BJ (cell line): ENCODE measurements around the gene ST6GALNAC6. TPM values are rescaled to one million over a fixed set of nuclear protein-coding genes. Genes with fewer than 3 reads are reported as not detected.

Experiments
- CTCF ChIA-PET: fragments of 350-600 bp; formaldehyde crosslinking; extraction: SDS; loops from one replicate; lab custom pipeline; 2021; ENCODE audit warnings: antibody characterized with exemption, inconsistent platforms; lab: Yijun Ruan, JAX
- POLR2A ChIA-PET: fragments of 300-600 bp; sonication (Branson Sonifier 250); formaldehyde crosslinking; extraction: SDS; loops from one replicate; lab custom pipeline; 2021; ENCODE audit warnings: antibody characterized with exemption; lab: Charles Lee
- DNase-seq: peaks from one replicate; pipeline ENCODE4 v3.0.0-alpha.2; 2011; ENCODE audit warnings: low read depth
- H3K27me3 ChIP-seq: 2 replicates; pipeline ENCODE4 v1.6.0; 2011; ENCODE audit warnings: low read length; ENCODE audit not compliant: control insufficient read depth, insufficient read depth
- H3K36me3 ChIP-seq: 2 replicates; pipeline ENCODE4 v1.5.1; 2011; ENCODE audit warnings: low read length; ENCODE audit not compliant: control insufficient read depth, insufficient read depth
- H3K4me3 ChIP-seq: 2 replicates; pipeline ENCODE4 v1.5.1; 2011; ENCODE audit warnings: low read depth, mild to moderate bottlenecking, control low read depth, low read length
- polyA plus RNA-seq: library from polyadenylated mRNA; depleted of rRNA; stranded (reverse); fragments of >200 nt; gene quantifications from 2 replicates; pipeline ENCODE4 v1.2.3, GENCODE V29; 2011
- TF ChIP-seq, protein P1 (sequence below): IDR thresholded peaks from 2 replicates; pipeline ENCODE4 v1.5.1; 2011; ENCODE audit warnings: low read depth, mild to moderate bottlenecking, control low read depth, inconsistent platforms, low read length, moderate library complexity; ENCODE audit not compliant: insufficient read depth

Gene ST6GALNAC6
- polyA plus RNA-seq, 1 experiment = 78.3 TPM

DNA sequence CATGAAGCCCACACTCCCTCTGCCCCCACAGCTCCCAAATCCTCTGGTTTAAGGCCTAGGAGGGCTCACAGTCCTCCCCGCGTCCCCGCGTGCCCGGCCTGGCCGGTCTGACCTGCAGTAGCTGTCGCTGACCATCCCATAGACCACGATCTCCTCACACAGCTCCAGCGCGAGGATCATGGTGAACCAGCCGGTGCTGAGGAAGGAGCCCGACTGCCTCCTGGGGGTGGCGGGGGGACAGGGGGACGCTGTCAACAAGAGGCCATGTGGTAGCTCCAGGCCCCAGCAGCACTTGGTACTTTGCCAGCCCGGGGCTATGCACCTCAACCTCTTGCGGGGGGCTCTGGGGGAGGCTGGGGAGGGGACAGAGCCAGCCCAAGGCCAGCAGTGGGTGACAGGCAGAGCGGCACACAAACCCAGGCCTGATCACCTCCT, 10.5 kb upstream of the ST6GALNAC6 start:
- no peak overlapping the region for H3K4me3 ChIP-seq
- TF ChIP-seq, protein P1, sequence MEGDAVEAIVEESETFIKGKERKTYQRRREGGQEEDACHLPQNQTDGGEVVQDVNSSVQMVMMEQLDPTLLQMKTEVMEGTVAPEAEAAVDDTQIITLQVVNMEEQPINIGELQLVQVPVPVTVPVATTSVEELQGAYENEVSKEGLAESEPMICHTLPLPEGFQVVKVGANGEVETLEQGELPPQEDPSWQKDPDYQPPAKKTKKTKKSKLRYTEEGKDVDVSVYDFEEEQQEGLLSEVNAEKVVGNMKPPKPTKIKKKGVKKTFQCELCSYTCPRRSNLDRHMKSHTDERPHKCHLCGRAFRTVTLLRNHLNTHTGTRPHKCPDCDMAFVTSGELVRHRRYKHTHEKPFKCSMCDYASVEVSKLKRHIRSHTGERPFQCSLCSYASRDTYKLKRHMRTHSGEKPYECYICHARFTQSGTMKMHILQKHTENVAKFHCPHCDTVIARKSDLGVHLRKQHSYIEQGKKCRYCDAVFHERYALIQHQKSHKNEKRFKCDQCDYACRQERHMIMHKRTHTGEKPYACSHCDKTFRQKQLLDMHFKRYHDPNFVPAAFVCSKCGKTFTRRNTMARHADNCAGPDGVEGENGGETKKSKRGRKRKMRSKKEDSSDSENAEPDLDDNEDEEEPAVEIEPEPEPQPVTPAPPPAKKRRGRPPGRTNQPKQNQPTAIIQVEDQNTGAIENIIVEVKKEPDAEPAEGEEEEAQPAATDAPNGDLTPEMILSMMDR = no peak
- peaks cover 14% of the 10 kb centered on the region for H3K36me3 ChIP-seq
- no peaks in the 10 kb centered on the region for H3K27me3 ChIP-seq
- no peak for DNase-seq
- ChIA-PET CTCF (interaction anchor here (0.7 to 2.0 kb wide), 7 partner anchors 11 to 323 kb away, joined by 3 to 4 read pairs (median 3); partner anchors contain the start of genes CDK9, ST6GALNAC6 and TOR2A), POLR2A (no interaction called here)

DNA sequence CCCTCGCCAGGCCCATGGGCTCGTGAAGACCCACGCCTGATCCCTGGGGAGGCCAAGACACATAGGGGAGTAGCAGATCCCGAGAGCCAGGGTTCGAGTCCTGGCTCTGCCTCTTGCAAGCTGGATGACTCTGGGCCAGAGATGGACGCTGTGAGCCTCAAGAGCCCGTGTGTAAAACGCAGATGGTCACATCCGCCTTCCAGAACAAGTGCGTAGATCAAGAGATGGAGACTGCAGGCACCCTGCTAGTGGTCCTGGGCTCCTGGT, 9.2 kb upstream of the ST6GALNAC6 start:
- Histone ChIP-seq H3K27me3 (no peaks in the 10 kb centered on the region), H3K4me3 (no peak overlapping the region), H3K36me3 (peaks cover 13% of the 10 kb centered on the region)
- TF ChIP-seq, protein P1 = no peak
- ChIA-PET POLR2A (no interaction called here), CTCF (no interaction called here)
- no peak for DNase-seq

DNA sequence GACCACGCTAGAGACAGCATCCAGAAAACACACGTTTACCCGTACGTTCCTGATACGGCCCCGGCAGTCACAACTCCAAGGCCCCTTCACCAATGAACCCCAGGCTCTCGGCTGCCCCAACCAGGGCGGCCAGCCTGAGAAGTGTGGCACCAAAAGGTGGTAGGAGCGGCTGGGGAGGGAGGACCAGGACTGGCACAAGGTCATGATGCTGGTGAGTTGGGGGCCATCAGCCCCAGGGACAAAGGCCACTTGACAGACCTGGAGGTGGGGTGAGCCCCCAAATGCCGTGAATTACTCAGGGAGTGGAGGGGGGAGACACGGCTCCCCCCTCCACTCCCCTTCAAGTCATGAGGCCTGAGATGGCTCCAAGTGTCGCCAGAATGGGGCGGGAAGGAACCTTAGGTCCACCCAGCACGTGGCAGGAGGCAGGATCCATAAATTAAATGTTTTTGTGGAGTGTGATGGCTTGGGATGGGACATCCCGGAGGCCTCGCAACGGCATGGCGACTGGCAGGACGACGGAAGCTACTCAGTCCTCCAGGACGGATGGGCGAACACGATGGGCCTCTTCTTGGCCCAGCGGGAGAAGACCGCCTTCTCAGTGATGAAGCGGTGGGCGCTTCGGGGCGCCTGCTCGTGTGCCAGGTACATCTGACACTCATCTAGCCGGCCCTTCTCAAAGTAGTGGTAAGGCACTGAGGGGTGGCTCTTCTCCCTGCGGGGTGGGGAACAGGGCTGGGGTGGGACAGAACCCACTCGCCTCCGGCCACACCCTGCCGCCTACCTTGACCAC, 8.7 kb upstream of the ST6GALNAC6 start:
- TF ChIP-seq, protein P1 = no peak
- POLR2A ChIA-PET = no interaction called here

DNA sequence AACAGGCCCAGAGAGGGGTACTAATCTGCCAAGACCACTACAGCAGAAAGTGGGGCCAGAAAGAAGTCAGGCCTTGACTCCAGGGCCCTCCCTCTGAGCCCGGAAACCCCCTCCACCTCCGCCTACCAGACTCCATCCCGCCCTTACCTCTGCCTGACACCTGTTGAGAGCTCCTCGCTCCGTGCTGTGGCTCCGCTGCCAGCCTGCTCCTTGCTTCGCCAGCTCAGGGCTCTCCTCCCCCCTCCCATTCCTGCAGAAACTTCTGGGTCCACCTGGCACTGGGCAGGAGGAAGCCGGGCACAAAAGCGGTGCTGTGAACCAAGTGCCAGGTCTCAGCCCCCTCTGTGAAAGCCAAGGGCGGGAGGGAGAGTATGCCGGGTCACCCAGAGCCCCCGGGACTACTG, 6.4 kb upstream of the ST6GALNAC6 start:
- TF ChIP-seq, protein P1 = no peak
- POLR2A ChIA-PET = no interaction called here
- CTCF ChIA-PET = no interaction called here

More for the DNA sequence above, 8.7 kb upstream of the ST6GALNAC6 start:
- Histone ChIP-seq H3K36me3 (peaks cover 13% of the 10 kb centered on the region), H3K4me3 (no peak overlapping the region), H3K27me3 (no peaks in the 10 kb centered on the region)
- CTCF ChIA-PET = no interaction called here
- DNase-seq = no peak

DNA sequence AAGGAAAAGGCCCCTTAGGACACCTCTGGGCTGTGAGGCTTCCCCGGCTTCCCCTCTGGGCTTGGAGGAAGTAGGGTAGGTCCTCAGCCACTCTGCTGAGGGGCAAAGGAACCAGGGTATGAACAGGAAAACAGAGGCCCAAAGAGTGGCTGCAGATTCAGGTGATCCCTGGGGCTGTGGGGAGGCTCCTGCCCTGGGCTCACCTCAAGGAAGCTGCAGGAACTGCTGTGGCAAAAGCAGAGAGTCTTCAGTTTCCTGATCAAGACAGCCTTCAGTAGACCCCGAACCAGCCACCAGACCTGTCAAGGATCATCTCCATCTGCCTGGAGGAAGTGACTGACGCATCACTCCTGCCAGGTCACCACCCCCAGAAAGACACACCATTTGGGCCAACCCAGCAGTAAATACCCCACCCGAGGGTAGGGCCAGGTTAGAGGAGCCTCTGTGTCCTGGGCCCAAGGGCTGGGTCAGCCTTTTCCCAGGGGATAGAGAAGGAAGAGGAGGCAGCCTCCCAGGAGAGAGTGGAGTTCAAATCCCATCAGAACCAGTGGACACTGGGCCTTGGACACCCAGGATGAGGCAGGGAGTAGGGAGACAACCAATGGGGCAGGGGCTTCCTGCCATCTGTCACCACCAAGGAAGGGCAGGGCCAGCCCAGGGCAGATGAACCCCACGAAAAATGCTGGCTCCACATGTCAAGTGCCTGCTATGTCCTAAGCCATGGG, 5.8 kb upstream of the ST6GALNAC6 start:
- DNase-seq = no peak
- ChIA-PET POLR2A (no interaction called here), CTCF (interaction anchor here (0.9 kb wide), 1 partner anchor 12 kb away, joined by 4 read pairs; the partner anchor contains the start of gene ST6GALNAC4)
- peaks cover 5% of the 10 kb centered on the region for H3K36me3 ChIP-seq
- TF ChIP-seq, protein P1 = no peak
- no peak overlapping the region for H3K4me3 ChIP-seq
- no peaks in the 10 kb centered on the region for H3K27me3 ChIP-seq

More for the DNA sequence above, 6.4 kb upstream of the ST6GALNAC6 start:
- peaks cover 5% of the 10 kb centered on the region for H3K36me3 ChIP-seq
- no peak for DNase-seq
- no peak overlapping the region for H3K4me3 ChIP-seq
- H3K27me3 ChIP-seq = no peaks in the 10 kb centered on the region
